IPS-15b (cell line): ENCODE measurements around the gene TRABD2A.
"Not testable (repeated sequence)": the region's sequence is repeated elsewhere in the genome, so short reads cannot be mapped to it uniquely, and the experiment has no call there.

Experiments used
- H3K27me3 ChIP-seq: one replicate; pipeline ENCODE4 v1.6.1; 2013; ENCODE audit warnings: low read length; ENCODE audit not compliant: control insufficient read depth, insufficient read depth
- H3K36me3 ChIP-seq: one replicate; pipeline ENCODE4 v1.6.1; 2013; ENCODE audit warnings: low read length; ENCODE audit not compliant: control insufficient read depth, insufficient read depth
- H3K4me1 ChIP-seq: one replicate; pipeline ENCODE4 v1.6.1; 2013; ENCODE audit warnings: mild to moderate bottlenecking, low read length; ENCODE audit not compliant: control insufficient read depth, insufficient read depth
- H3K4me3 ChIP-seq: one replicate; pipeline ENCODE4 v1.5.1; 2013; ENCODE audit warnings: low read depth, low read length
- H3K9ac ChIP-seq: one replicate; pipeline ENCODE4 v1.6.1; 2013; ENCODE audit warnings: low read depth, mild to moderate bottlenecking, low read length
- H3K9me3 ChIP-seq: one replicate; pipeline ENCODE4 v1.6.1; 2013; ENCODE audit warnings: mild to moderate bottlenecking, low read length; ENCODE audit not compliant: control insufficient read depth, insufficient read depth

Gene TRABD2A

DNA sequence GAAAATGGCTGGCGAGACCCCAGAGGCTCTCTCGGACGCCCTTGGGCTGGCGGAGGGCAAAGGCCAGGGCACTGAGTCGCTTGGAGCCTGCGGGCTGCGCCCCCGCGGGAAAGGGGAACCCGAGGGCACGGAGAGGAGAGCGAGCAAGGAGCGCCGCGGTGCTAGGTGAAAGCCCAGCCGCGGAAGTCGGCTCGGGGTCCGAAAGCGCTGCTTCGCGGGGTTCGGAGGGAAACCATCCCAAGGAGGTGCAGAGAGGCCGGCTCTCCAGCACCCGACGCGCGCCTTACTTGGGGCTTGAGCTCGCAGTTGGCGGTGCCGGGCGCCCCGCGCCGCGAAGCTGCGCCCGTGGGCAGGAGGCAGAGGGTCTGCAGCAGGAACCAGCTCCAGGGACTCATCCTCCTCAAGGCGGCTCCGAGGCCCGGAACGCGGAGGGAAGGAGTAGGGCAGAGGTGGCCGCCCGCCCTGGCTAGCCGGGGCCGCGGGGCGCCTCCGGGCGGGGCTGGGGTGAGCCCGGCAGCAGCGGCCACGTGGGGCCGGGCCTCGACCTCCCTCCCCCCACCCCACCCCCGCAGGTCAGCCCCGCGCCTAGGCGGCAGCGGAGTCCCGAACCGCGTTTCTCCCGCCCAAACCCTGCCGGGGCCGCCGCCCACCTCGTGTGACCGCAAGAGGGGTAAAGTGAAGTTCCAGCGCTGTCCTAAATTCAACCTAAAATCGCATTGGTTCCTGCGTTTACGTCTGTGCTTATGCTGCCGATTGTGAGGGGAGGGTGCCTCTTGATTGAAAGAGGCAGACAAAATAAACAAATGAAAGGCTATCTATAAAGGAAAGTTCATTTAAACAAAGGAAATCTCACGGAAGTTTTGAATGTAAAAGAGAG, at the start of gene TRABD2A:
TSS of gene TRABD2A (minus strand) at position 440 of the 877 bp plus-strand sequence. CDS start at position 395, 45 bp downstream.
- Histone ChIP-seq H3K36me3 (no peaks in the 10 kb centered on the region), H3K27me3 (peaks cover 86% of the 10 kb centered on the region), H3K9ac (peak within 1 kb of the TSS; percentile 85), H3K4me3 (peak within 1 kb of the TSS; percentile 83), H3K9me3 (no peaks in the 10 kb centered on the region), H3K4me1 (no peaks in the 10 kb centered on the region)

DNA sequence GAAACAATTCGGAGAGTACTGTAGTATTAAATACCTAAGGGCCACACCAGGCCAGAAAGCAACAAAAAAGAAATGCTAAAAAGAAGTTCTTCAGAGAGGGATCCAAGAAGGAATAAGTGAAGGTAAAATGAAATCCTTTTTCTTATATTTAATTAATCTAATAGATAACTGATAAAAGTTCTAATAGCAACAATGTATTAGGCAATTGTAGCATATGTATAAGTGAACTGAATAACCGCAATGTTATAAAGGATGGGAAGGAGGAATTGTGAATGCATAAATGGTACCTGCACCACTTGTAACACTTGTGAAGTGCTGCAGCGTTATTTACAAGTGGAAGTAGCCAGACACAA, 46.4 kb upstream of the TRABD2A start:
- Histone ChIP-seq H3K4me3 (peak overlapping the region; percentile 26), H3K9me3 (no peaks in the 10 kb centered on the region), H3K36me3 (no peaks in the 10 kb centered on the region), H3K9ac (no peak overlapping the region), H3K27me3 (no peaks in the 10 kb centered on the region), H3K4me1 (peaks cover 10% of the 10 kb centered on the region)

- no peak overlapping the region for H3K9ac ChIP-seq
- peaks cover 10% of the 10 kb centered on the region for H3K4me1 ChIP-seq
- no peaks in the 10 kb centered on the region for H3K9me3 ChIP-seq
- peak overlapping the region; percentile 68 for H3K4me3 ChIP-seq
- H3K27me3 ChIP-seq: no peaks in the 10 kb centered on the region
- H3K36me3 ChIP-seq: no peaks in the 10 kb centered on the region
These were observed 45.0 kb upstream of the TRABD2A start for GRCh38 chr2:84925724-84926376.

DNA sequence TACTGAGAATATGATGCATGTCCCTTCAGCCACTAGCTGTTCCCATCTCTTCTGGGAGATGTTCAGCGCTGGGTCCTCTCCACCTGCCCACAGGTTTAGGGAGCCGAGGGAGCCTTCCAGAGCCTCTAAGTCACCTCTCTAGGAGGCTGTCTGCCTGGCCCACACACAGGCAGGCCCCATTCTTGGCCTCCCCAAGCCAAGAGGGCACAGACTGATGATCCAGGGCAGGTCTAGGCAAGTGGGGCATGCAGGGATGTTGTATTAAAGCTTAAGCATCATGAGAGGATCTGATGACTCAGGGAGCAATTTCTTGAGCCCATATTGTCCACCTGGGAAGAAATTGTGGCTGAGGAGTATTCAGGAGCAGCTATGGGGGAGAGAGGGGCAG, 44.4 kb upstream of the TRABD2A start:
- Histone ChIP-seq H3K9ac (no peak overlapping the region), H3K27me3 (no peaks in the 10 kb centered on the region), H3K4me3 (no peak overlapping the region), H3K4me1 (peaks cover 10% of the 10 kb centered on the region), H3K36me3 (no peaks in the 10 kb centered on the region), H3K9me3 (no peaks in the 10 kb centered on the region)

GRCh38 chr2:84924173-84925106, 43.6 kb upstream of the TRABD2A start:
- Histone ChIP-seq H3K27me3 (no peaks in the 10 kb centered on the region), H3K4me3 (peak overlapping the region; percentile 1), H3K4me1 (peaks cover 10% of the 10 kb centered on the region), H3K9ac (no peak overlapping the region), H3K36me3 (no peaks in the 10 kb centered on the region), H3K9me3 (no peaks in the 10 kb centered on the region)

DNA sequence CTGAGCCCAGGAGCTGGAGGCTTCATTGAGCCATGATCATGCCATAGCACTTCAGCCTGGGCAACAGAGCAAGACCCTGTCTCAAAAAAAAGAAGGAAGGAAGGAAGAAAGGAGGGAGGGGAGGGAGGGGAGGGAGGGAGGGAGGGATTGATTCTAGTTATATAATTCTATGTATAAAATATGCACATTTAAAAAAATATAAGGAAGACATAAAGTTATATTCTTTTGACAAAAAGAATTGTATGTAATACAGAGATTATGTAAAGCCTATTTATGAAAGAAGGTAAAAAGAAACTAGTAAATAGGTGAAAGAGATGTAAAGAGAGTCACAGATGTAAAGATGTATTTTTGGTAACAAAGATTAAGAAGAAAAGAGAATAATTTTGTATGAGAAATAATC, 42.1 kb upstream of the TRABD2A start:
- Histone ChIP-seq H3K36me3 (no peaks in the 10 kb centered on the region), H3K27me3 (no peaks in the 10 kb centered on the region), H3K4me3 (no peak overlapping the region), H3K9me3 (no peaks in the 10 kb centered on the region), H3K4me1 (peaks cover 10% of the 10 kb centered on the region), H3K9ac (no peak overlapping the region)

DNA sequence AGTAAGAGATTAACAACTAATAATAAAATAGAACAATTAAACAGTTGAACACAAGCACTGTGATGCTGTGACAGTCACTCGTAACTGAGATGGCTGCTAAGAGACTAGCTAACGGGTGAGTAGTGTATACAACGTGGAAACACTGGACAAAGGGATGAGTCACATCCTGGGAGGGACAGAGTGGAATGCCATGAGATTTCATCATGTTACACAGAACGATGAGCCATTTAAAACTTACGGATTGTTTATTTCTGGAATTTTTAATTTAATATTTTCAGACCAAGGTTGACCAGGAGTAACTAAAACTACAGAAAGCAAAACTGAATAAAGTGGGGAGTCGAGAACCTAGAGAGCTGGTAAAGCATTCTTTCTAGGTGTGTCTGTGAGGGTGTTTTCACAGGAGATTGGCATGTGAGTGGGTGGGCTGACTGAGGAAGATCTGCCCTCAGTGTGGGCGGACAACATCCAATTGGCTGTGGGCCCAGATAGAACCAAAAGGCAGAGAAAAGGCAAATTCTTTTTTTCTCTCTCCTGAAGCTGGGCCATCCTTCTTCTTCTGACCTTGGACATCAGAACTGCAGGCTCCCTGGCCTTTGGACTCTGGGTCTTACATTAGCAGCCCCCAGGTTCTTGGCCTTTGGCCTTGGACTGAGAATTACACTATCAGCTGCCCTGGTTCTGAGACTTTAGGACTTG, 39.1 kb upstream of the TRABD2A start:
- peaks cover 4% of the 10 kb centered on the region for H3K4me1 ChIP-seq
- H3K4me3 ChIP-seq: no peak overlapping the region
- H3K36me3 ChIP-seq: no peaks in the 10 kb centered on the region
- no peaks in the 10 kb centered on the region for H3K9me3 ChIP-seq
- H3K27me3 ChIP-seq: no peaks in the 10 kb centered on the region
- H3K9ac ChIP-seq: no peak overlapping the region

DNA sequence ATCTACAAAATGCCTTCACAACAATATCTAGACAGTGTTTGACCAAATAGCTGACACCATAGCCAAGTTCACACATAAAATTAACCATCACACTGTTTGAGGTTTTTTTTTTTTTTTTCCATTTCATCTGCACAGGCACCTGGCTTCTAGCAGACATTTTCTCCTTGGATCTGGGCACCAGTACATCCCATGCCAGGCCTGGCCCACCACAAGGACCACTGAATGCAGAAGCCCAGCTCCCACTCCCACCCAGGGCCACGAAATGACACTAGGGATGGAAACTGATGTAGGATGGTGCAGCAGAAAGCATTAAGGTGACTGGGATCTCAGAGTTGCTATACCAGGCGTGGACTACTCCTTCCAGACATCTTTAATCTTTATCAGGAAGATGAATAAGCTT, 37.5 kb upstream of the TRABD2A start:
- no peaks in the 10 kb centered on the region for H3K9me3 ChIP-seq
- no peak overlapping the region for H3K9ac ChIP-seq
- no peak overlapping the region for H3K4me3 ChIP-seq
- H3K27me3 ChIP-seq: no peaks in the 10 kb centered on the region
- H3K4me1 ChIP-seq: no peaks in the 10 kb centered on the region
- no peaks in the 10 kb centered on the region for H3K36me3 ChIP-seq

DNA sequence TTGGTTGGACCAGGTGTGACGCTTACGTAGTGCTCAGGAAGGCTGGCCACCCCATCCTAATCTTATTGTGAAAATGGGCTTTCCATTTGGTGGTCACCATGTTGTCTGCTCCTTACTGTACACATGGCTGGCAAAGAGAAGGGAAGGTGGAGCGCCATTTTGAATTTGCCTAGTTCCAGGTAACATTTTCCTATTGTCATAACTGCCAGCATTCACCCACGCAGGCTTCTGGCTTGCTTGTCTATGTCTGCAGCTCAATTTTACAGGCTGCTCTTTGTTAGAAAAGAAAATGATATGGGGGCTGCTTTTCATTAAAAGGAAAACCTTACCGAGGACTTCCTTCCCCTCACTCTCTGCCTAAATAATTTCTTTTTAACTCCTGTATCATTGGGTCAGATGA, 36.9 kb upstream of the TRABD2A start:
- not testable (repeated sequence) for H3K36me3 ChIP-seq

DNA sequence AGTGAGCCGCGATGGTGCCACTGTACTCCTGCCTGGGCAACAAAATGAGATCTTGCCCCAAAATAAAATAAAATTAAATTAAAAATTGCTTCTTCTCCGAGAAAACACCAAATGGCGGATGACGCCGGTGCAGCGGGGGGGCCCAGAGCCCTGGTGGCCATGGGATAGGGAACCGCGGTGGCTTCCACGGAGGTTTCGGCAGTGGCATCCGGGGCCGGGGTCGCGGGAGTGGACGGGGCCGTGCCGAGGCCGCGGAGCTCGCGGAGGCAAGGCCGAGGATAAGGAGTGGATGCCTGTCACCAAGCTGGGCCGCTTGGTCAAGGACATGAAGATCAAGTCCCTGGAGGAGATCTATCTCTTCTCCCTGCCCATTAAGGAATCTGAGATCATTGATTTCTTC, 34.8 kb upstream of the TRABD2A start:
- H3K4me1 ChIP-seq, H3K36me3 ChIP-seq, H3K27me3 ChIP-seq, H3K4me3 ChIP-seq, H3K9me3 ChIP-seq, H3K9ac ChIP-seq: not testable (repeated sequence)

More for the DNA sequence above, 36.9 kb upstream of the TRABD2A start:
- H3K27me3 ChIP-seq, H3K4me3 ChIP-seq, H3K9me3 ChIP-seq, H3K4me1 ChIP-seq, H3K9ac ChIP-seq: not testable (repeated sequence)

- Histone ChIP-seq H3K27me3 (no peaks in the 10 kb centered on the region), H3K9me3 (no peaks in the 10 kb centered on the region), H3K4me1 (no peaks in the 10 kb centered on the region), H3K36me3 (no peaks in the 10 kb centered on the region), H3K9ac (no peak overlapping the region), H3K4me3 (no peak overlapping the region)
These were observed 33.5 kb upstream of the TRABD2A start for GRCh38 chr2:84914334-84914733.
